Activated CD8-positive, alpha-beta memory T cell treated with anti-CD3 and anti-CD28 coated beads for 36 hours (primary cell): ENCODE measurements around the gene ANKMY1. TPM values are rescaled to one million over a fixed set of nuclear protein-coding genes. Genes with fewer than 3 reads are reported as not detected.

Source experiments
- CTCF ChIA-PET: fragments of 350-600 bp; sonication (Branson Sonifier 250); formaldehyde crosslinking; loops from one replicate; lab custom pipeline; 2021; ENCODE audit warnings: antibody characterized with exemption; lab: Charles Lee
- POLR2A ChIA-PET: fragments of 350-600 bp; sonication (Branson Sonifier 250); formaldehyde crosslinking; loops from one replicate; lab custom pipeline; 2021; ENCODE audit warnings: antibody characterized with exemption; lab: Charles Lee
- total RNA-seq, 2 experiments: library from RNA; stranded (reverse); gene quantifications; one replicate each; pipeline ENCODE4 v1.2.3, GENCODE V29; 2021

ANKMY1 gene
- total RNA-seq, 2 experiments from 2014 or later, result 21.1 to 23.0 TPM

DNA sequence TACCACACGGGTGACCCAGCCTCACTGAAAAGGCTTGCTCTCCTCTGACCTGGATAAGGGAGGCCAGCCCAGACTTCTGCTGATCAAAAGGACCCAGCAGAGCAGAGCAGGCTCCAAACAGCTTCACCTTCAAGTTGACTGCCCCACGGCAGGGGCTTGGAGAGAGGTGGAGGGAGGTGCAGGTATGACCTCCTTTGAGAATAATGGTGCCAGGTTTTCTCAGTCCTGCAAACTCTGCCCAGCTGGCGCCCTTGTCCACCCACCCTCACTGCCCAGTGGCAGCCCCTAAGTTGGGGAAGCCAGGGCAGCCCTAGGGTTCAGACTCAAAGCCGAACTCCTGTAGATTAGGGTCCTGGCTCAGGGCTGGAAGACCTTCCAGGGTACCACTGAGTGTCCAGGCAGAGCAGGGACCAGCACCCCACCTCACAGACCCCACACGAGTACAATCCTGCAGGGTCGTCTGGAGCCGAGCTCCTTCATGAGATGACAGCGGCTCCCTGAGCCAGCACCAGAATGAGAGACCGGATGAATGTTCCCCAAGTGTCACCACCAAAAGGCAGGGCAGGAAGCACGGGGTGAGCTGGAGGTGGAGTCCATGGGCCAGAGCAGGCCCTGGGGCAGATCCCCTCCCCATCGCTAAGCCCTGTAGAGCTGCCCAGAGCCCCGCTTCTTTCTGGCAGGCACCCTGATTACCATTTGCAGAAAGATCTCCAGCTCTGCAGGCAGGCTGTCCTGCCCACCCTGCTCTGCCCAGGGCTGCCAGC is 125.9 kb downstream of the ANKMY1 start:
- POLR2A ChIA-PET, result no interaction called here
- CTCF ChIA-PET, result no interaction called here

DNA sequence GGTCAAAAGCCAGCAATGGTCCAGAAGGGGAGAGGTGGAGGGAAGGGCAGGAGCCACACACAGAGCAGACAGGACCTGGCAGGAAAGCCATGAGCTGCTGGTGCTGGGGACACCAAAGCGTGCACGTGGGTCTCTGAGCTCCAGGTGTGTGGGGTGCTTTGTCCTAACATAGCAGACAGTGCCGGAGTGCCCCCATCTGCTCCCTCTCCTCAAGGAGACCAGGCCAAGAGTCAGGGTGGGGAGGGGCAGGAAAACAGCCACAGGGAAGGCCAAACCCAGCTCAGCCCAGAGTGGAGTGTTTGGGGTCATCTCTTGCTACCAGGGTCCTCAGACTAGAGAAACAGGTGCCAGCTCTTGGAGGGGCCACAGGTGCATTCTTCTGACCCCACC is 126.5 kb downstream of the ANKMY1 start:
- ChIA-PET CTCF (no interaction called here), POLR2A (no interaction called here)

- CTCF ChIA-PET, result no interaction called here
These were observed 127.2 kb downstream of the ANKMY1 start for GRCh38 chr2:240430595-240430994.

DNA sequence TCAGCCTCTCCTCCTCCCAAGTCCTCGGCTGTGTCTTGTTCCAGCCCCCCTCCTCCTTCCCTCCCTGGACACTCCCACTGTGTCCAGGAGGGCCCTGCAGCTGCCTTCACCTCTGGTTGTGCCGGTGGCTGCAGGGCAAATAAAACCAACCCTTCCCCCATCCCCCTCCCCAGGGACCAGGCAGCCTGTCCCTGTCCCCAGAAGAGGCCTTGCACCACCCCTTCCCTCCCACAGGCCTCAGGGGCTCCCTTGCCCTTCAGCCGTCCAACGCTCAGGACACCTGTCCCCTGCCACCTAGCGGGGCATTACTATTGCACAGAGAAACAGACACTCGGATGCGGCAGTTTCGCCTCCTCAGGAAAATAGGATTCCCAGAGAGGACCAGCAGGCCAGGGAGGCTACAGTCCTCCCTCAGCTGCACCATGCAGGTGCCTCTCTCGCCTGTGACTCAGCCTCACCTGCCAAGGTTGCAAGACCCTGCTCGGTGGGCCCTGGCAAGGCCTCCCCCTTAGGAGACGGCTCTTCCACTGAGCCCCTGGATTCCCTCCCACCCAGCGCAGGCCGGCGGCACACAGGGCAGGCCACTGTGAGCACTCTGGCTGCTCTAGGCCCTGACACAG is 127.8 kb downstream of the ANKMY1 start:
- ChIA-PET POLR2A (no interaction called here), CTCF (no interaction called here)

More at GRCh38 chr2:240430595-240430994, 127.2 kb downstream of the ANKMY1 start:
- POLR2A ChIA-PET, result no interaction called here

Other genes with a start within 250 kb of the ANKMY1 start
- 1 to 10 TPM; 1.7 TPM for gene GPC1, start 122.3 kb downstream of the ANKMY1 start, total RNA-seq
- gene DUSP28, start 2.4 kb upstream of the ANKMY1 start, total RNA-seq, result 1 to 10 TPM; 6.0 to 6.2 TPM
- gene RNPEPL1, start 10.5 kb upstream of the ANKMY1 start, total RNA-seq, result 10 to 100 TPM; 50.8 to 51.7 TPM
- gene CAPN10, start 28.7 kb upstream of the ANKMY1 start, total RNA-seq, result 10 to 100 TPM; 39.8 to 41.2 TPM
- 10 to 100 TPM; 12.6 to 13.3 TPM for gene GPR35, start 67.5 kb upstream of the ANKMY1 start, total RNA-seq
- not detected for gene AQP12B, start 124.9 kb upstream of the ANKMY1 start, total RNA-seq
- not detected for gene AQP12A, start 133.9 kb upstream of the ANKMY1 start, total RNA-seq